Fibroblast of skin of left quadriceps (primary cell): ENCODE measurements around the gene MTFR2.

Experiments used
- DNase-seq, 2 experiments: peaks; one replicate each; pipeline ENCODE4 v3.0.0-alpha.2; 2013; ENCODE audit warnings: low read depth in 2 of 2

The MTFR2 gene

GRCh38 chr6:136186363-136186762, 63.7 kb downstream of the MTFR2 start:
- DNase-seq = no peak

DNA sequence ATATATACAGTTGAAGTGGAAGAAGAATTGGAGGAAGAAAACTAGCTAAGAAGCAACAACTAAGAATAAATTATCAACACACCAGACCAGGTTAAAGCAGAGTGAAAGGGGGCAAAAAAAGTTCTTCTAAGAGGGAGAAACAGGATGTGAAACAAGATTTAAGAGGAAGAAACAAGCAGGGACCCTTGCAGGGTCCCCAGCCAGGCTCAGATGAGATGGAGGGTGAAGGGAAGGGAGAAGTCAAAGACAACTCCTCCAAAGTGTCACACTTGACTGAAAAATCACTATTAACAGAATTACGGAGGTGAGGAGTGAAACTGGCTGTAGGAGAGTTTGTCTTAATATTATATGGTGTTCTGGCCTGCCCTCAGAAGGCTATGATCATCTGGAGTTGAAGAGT, 65.4 kb downstream of the MTFR2 start:
- DNase-seq = no peak

GRCh38 chr6:136181861-136182260, 68.2 kb downstream of the MTFR2 start:
- no peak for DNase-seq

DNA sequence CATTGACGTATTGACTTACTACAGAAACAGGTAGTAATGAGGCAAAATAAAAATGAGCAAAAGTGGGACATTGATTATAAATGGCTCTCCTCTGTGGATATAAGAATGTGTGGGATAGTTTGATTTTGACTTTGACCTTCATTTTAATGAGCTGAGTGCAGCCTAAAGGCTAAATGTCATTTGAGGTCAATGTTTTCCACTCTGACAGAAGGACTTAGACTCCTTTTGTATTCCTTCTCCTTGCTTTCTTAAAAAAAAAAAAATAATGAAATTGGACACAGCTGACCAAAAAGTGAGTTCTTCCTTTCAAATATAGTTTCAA, 68.6 kb downstream of the MTFR2 start:
- no peak for DNase-seq
